GM12865 (cell line): ENCODE results near the gene FARS2.

ENCODE experiments used
- DNase-seq: peaks from one replicate; pipeline ENCODE4 v3.0.0; 2010; ENCODE audit warnings: low read depth
- H3K4me3 ChIP-seq: 2 replicates; pipeline ENCODE4 v1.5.1; 2011; ENCODE audit warnings: mild to moderate bottlenecking, low read depth, low read length, control low read depth
- CTCF ChIP-seq: IDR thresholded peaks from 2 replicates; pipeline ENCODE4 v1.5.1; 2011; ENCODE audit warnings: low read length, control low read depth, low read depth, inconsistent platforms; ENCODE audit not compliant: insufficient read depth; ENCODE audit errors: missing control alignments

The FARS2 gene

DNA sequence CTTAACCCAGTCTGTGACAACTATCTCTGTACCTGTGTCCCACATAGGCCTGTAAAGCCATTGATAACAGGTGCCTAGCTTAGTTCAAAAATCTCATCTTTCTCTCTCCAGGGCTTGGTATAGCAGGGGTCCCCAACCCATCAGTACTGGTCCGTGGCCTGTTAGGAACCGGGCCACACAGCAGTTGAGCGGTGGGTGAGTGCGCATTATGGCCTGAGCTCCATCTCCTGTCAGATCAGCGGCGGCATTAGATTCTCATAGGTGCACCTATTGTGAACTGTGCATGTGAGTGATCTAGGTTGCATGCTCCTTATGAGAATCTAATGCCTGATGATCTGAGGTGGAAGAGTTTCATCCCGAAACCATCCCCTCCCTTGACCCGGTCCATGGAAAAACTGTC, 3.9 kb upstream of the FARS2 start:
- H3K4me3 ChIP-seq, result no peak overlapping the region
- no peak for DNase-seq
- no peak for TF ChIP-seq CTCF

GRCh38 chr6:5259428-5259827, 1.9 kb upstream of the FARS2 start:
- DNase-seq, result no peak
- peak overlapping the region; percentile 67 for H3K4me3 ChIP-seq
- TF ChIP-seq CTCF, result no peak

DNA sequence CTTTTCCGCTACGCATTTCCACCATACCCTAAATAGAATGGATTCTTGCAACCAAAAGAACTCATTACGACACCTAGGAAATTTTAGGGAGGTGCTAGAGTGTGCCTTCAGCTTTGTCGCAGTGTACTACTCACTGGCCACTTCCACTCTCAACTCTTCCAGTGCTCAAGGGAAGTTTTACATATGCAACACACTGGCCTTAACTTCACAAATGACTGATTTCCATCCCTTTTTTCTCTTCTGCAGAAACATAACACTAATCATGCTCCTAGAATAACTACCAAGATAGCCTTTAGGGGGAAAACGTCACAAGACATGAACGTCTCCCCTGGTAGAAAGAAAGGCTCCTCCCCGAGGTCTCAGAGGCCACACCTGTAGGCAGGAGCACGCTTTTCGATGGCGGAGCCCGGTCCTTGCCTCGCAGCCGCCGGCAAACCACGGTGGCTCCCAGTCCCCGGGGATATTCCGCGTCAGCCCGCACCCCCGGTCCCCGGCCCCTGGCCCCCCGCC, 1.1 kb upstream of the FARS2 start:
- H3K4me3 ChIP-seq, result peak overlapping the region; percentile 67
- TF ChIP-seq CTCF, result no peak
- peak; percentile 87 for DNase-seq

GRCh38 chr6:5261545-5262109, 314 bp downstream of the FARS2 start:
- DNase-seq, result peak; percentile 24
- H3K4me3 ChIP-seq, result peak overlapping the region; percentile 67
- TF ChIP-seq CTCF, result no peak

DNA sequence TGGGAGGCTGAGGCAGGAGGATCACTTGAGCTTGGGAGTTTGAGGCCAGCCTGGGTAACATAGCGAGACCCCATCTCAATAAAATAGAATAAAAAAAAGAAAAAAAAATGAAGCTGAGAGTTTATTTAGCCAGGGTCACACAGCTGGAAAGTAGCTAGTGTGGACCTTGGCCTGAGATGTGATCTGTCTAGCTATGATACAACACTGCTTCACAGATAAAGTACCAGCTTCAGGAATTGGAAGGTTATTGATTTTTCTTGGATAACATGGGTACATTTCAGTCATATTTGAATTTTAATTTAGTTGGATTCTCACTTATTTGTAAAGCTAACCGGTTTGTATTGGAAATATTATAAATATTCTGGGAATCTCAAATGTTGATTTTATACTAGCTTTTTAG, 5.1 kb downstream of the FARS2 start:
- H3K4me3 ChIP-seq, result no peak overlapping the region
- DNase-seq, result no peak
- no peak for TF ChIP-seq CTCF

DNA sequence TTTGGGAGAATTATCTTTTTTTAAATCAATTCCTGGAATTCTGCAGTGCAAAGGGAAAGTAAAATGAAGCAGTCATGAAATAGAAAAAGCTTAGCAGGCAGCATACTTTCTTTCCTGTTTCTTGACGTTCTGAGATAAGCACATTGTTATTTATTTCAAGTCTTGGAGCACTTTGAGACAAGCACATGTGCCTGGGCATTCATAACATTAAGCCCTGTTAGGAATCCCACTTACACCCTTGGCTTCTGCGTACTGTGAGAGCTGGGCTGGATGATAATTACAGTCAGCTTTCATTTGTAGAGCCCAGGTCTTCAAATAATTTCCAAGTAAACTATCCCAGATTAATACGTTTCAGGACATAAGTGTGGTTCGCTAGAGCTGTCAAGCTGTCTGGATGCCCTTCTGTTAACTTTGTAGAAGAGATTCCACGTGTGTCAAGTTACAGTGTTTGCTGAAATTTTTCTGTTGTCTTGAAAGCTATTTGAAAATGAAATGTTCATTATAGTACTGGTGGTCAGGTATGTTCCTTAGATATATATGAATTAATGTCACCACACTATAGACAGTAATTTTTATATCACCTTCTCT, 8.9 kb downstream of the FARS2 start:
- TF ChIP-seq CTCF, result no peak
- no peak overlapping the region for H3K4me3 ChIP-seq
- no peak for DNase-seq

GRCh38 chr6:5271926-5272325, 10.6 kb downstream of the FARS2 start:
- DNase-seq, result no peak
- no peak for TF ChIP-seq CTCF
- no peak overlapping the region for H3K4me3 ChIP-seq
